Keratinocyte (primary cell): ENCODE data around the gene APOL1. TPM values are rescaled to one million over a fixed set of nuclear protein-coding genes. Genes with fewer than 3 reads are reported as not detected.

Source experiments
- DNase-seq: peaks from one replicate; pipeline ENCODE4 v3.0.0-alpha.2; 2011; ENCODE audit warnings: low read depth, missing footprints, low spot score
- FAIRE-seq: peaks from 2 replicates; lab custom pipeline; 2011; peaks lifted over from hg19 to GRCh38; lab: Jason Lieb, UNC
- H2AFZ ChIP-seq: 2 replicates; pipeline ENCODE4 v1.6.0; 2012; ENCODE audit warnings: low read length, control low read depth, inconsistent platforms; ENCODE audit not compliant: control insufficient read depth
- H3K27ac ChIP-seq: 2 replicates; pipeline ENCODE4 v1.5.1; 2011; ENCODE audit warnings: low read length; ENCODE audit not compliant: control insufficient read depth, insufficient read depth
- H3K27me3 ChIP-seq: 3 replicates; pipeline ENCODE4 v1.6.0; 2011; ENCODE audit warnings: low read length; ENCODE audit not compliant: control insufficient read depth, insufficient read depth; ENCODE audit errors: extremely low read depth
- H3K36me3 ChIP-seq, 2 experiments: 2 replicates in 1 of 2; 3 replicates in 1 of 2; pipeline ENCODE4 v1.5.1; 2011; ENCODE audit warnings: low read length in 2 of 2, mild to moderate bottlenecking in 1 of 2; ENCODE audit not compliant: control insufficient read depth in 2 of 2, insufficient read depth in 2 of 2; ENCODE audit errors: extremely low read depth in 1 of 2
- H3K4me1 ChIP-seq: 3 replicates; pipeline ENCODE4 v1.5.1; 2011; ENCODE audit warnings: low read length; ENCODE audit not compliant: control insufficient read depth, insufficient read depth; ENCODE audit errors: extremely low read depth
- H3K4me2 ChIP-seq: 3 replicates; pipeline ENCODE4 v1.6.0; 2011; ENCODE audit warnings: low read depth, low read length; ENCODE audit not compliant: control insufficient read depth, insufficient read depth; ENCODE audit errors: extremely low read depth
- H3K4me3 ChIP-seq, 3 experiments: fragments of 200-600 bp in 1 of 3; sonication (generic) in 1 of 3; 2 replicates in 2 of 3; 3 replicates in 1 of 3; pipeline ENCODE4 v1.5.1; 2011 to 2016; ENCODE audit warnings: low read length in 3 of 3, mild to moderate bottlenecking in 3 of 3, control low read depth in 2 of 3, inconsistent platforms in 1 of 3, low read depth in 1 of 3, mixed read lengths in 1 of 3, mixed run types in 1 of 3, moderate library complexity in 1 of 3; ENCODE audit not compliant: control insufficient read depth in 2 of 3, insufficient read depth in 2 of 3; ENCODE audit errors: extremely low read depth in 1 of 3
- H3K79me2 ChIP-seq: 2 replicates; pipeline ENCODE4 v1.6.0; 2012; ENCODE audit warnings: low read length; ENCODE audit not compliant: control insufficient read depth, insufficient read depth
- H3K9ac ChIP-seq: 3 replicates; pipeline ENCODE4 v1.6.0; 2011; ENCODE audit warnings: low read length; ENCODE audit not compliant: control insufficient read depth, insufficient read depth; ENCODE audit errors: extremely low read depth
- H3K9me1 ChIP-seq: 3 replicates; pipeline ENCODE4 v1.6.0; 2011; ENCODE audit warnings: low read length; ENCODE audit not compliant: control insufficient read depth, insufficient read depth; ENCODE audit errors: extremely low read depth
- H3K9me3 ChIP-seq: 2 replicates; pipeline ENCODE4 v1.5.1; 2012; ENCODE audit warnings: low read depth, low read length; ENCODE audit not compliant: control insufficient read depth
- H4K20me1 ChIP-seq: 3 replicates; pipeline ENCODE4 v1.6.0; 2011; ENCODE audit warnings: low read length; ENCODE audit not compliant: control insufficient read depth, insufficient read depth; ENCODE audit errors: extremely low read depth
- CTCF ChIP-seq, 3 experiments: IDR thresholded peaks in 1 of 3; conservative IDR thresholded peaks in 1 of 3; optimal IDR thresholded peaks in 1 of 3; 2 replicates in 2 of 3; 3 replicates in 1 of 3; pipeline versions ENCODE3 to v1.5.1; 2011; ENCODE audit warnings: low read length in 3 of 3, mild to moderate bottlenecking in 3 of 3, moderate library complexity in 2 of 3, control low read depth in 1 of 3, inconsistent platforms in 1 of 3; ENCODE audit not compliant: insufficient read depth in 2 of 3; ENCODE audit errors: extremely low read depth in 1 of 3
- EZH2 ChIP-seq: IDR thresholded peaks from one replicate; pipeline ENCODE4 v1.6.1; 2012; ENCODE audit warnings: inconsistent platforms, mild to moderate bottlenecking, low read length, moderate library complexity
- dilution Hi-C: fragments of 300-500 bp; cut with MboI; formaldehyde crosslinking; loops from one replicate; pipeline ENCODE4 v1.7.0; 2020; ENCODE audit warnings: low sequenced_read_pairs; ENCODE audit not compliant: extremely low pct_ligation_motif_present
- polyA plus RNA-seq, 5 experiments: library from polyadenylated mRNA; depleted of rRNA in 3 of 5; stranded (reverse) in 3 of 5; stranded (forward) in 1 of 5; unstranded in 1 of 5; fragments of >200 nt; gene quantifications; 1 replicate in 1 of 5; 2 replicates in 3 of 5; 3 replicates in 1 of 5; pipeline versions ENCODE4 v1.2.1 to v1.2.3, GENCODE V29; 2011 to 2012; ENCODE audit warnings: missing spikeins in 2 of 5, low read depth in 1 of 5, low replicate concordance in 1 of 5

APOL1 gene
- polyA plus RNA-seq, 1 donor (not counting 4 experiments of a cell fraction or from before 2014, with no cell fraction given) = 3.0 TPM

DNA sequence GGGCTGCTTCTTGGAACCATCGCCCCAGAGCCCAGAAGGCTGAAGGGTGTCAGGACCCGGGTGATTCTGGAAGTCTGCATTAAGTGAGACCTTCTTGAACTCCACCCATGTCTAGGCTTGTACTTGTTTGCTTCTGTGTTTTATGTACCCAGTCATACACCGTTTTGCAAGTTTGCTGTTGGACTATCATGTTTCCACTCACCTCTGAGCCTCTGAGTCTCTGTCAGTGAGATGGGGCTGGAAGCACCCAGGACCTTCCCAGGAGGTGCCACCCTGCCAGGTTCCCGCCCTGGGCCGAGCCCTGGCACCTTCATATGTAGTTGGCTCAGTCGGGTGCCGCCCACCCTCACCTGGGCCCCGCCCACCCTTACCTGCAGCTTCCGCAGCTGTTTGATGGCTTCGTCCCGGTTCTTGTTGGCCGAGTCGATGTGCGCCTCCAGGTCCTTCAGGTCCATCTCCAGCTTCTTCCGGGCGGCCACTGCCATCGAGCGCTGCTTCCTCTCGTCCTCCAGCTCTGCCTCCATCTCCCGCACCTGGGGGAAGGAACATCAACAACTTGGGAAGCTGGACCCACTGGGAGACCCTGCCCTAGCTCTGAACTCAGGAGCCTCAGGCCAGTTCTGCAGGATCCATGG, 35.1 kb downstream of the APOL1 start:
- no peak overlapping the region for H2AFZ ChIP-seq
- no peak overlapping the region for H3K4me2 ChIP-seq
- dilution Hi-C loops = no loop called here
- H3K79me2 ChIP-seq = peaks cover 16% of the 10 kb centered on the region
- H3K9ac ChIP-seq = no peak overlapping the region
- DNase-seq (no peak), FAIRE-seq (no peak)
- H3K27me3 ChIP-seq = no peaks in the 10 kb centered on the region
- H4K20me1 ChIP-seq = peaks cover 40% of the 10 kb centered on the region
- no peak overlapping the region for H3K4me3 ChIP-seq
- no peaks in the 10 kb centered on the region for H3K4me1 ChIP-seq
- no peak overlapping the region for H3K27ac ChIP-seq
- no peaks in the 10 kb centered on the region for H3K9me1 ChIP-seq
- no peaks in the 10 kb centered on the region for H3K9me3 ChIP-seq
- TF ChIP-seq EZH2 (no peak), CTCF (optimal IDR thresholded peaks at IDR 0.05 in 1 of 3, IDR thresholded peaks at IDR 0.05 in 1 of 3, conservative IDR thresholded peaks at IDR 0.05 in 1 of 3; ENCODE audit: extremely low read depth in 1 of 3, insufficient read depth in 2 of 3, low read length in 3 of 3) (no peak)
- peaks cover 69 to 73% of the 10 kb centered on the region in 2 experiments for H3K36me3 ChIP-seq

DNA sequence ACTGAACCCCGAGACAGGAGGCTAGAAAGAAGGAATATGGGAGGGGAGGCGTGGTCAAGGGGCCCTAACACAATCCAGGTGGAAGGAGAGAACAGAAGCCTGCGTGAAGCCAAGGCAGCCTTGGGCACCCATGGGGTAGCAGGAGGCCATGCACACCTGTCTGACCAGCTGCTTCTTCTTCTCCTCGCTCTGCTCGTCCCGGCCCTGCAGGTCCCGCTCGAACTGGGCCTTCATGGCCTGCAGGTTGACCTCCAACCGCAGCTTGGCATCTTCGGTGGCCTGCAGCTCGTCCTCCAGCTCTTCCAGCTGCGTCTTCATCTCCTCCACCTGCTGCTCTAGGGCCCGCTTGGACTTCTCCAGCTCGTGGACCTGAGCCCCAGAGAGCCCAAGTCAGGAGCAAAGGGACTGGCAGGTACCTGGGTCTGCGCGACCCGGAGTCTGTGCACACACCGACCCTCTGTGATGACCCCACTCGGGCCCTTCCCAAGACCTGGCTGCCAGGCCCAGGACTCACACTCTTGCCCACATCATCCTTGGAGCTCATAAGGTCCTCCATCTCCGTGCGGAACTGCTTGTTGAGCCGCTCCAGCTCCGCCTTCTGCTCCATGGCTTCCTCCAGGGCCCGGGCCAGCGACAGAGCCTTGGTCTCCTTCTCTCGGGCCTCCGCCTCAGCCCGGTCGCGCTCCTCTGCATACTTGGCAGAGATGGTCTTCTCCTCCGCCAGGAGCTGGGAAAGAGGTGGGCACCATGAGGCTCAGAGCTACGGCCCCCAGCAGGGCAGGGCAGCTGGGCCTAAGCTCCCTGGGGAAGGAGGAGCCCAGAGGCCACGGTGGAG, 35.9 kb downstream of the APOL1 start:
- Histone ChIP-seq H3K36me3 (peaks cover 71 to 73% of the 10 kb centered on the region in 2 experiments), H3K4me2 (no peak overlapping the region), H3K27ac (no peak overlapping the region), H3K27me3 (no peaks in the 10 kb centered on the region), H2AFZ (no peak overlapping the region), H4K20me1 (peaks cover 43% of the 10 kb centered on the region), H3K9me1 (no peaks in the 10 kb centered on the region), H3K9ac (no peak overlapping the region), H3K4me3 (no peak overlapping the region), H3K4me1 (no peaks in the 10 kb centered on the region), H3K79me2 (peaks cover 22% of the 10 kb centered on the region), H3K9me3 (no peaks in the 10 kb centered on the region)
- no peak for TF ChIP-seq CTCF (optimal IDR thresholded peaks at IDR 0.05 in 1 of 3, IDR thresholded peaks at IDR 0.05 in 1 of 3, conservative IDR thresholded peaks at IDR 0.05 in 1 of 3; ENCODE audit: extremely low read depth in 1 of 3, insufficient read depth in 2 of 3, low read length in 3 of 3)
- no peak for TF ChIP-seq EZH2
- dilution Hi-C loops = no loop called here
- no peak for DNase-seq
- no peak for FAIRE-seq
